ENCODE results near the gene CLEC16A. TPM values are rescaled to one million over a fixed set of nuclear protein-coding genes. Genes with fewer than 3 reads are reported as not detected.
"Not testable (repeated sequence)": the region's sequence is repeated elsewhere in the genome, so short reads cannot be mapped to it uniquely, and the experiment has no call there.

CLEC16A gene
- total RNA-seq, 1 experiment from 2014 or later: 10.8 TPM

DNA sequence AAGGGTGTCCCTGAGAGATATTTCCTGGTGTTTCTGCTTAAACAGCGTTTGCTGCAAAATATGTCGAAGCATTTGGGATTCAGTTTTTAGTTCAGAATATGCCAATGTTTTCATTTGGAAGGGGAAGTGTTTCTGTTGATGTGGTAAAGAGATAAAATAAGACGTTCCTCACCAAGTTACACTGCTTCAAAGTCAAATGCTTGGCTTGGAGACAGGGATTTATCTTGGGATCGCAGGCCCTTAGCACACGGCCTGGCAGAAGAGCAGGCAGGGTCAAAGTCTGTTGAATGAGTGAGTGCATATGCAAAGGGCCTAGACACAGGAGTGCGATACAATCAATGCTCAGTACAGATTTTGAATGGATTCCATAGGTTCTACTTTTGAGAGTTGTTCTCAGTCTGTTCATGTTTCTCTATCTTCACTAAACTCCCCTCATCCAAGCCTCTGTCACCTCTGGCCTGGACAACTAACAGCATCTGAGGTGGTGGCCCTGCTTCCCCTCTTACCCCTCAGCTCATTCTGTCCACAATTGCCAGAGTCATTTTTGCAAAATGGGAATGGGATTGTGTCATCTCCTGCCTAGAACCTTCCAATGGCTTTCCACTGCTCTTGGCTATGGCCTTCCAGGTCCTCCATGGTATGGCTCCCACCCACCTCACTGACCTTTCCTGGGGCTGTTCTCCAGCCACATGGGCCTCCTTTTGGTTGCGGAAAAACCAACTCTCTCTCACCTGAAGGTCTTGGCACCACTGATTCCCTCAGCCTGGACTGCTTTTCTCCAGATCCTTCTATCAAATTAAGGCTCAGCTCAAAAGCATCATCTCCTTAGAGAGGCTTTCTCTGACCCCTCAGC lies 5.3 kb upstream of the CLEC16A start:
- no peak for DNase-seq (ENCODE audit: extremely low read depth, low read depth)

DNA sequence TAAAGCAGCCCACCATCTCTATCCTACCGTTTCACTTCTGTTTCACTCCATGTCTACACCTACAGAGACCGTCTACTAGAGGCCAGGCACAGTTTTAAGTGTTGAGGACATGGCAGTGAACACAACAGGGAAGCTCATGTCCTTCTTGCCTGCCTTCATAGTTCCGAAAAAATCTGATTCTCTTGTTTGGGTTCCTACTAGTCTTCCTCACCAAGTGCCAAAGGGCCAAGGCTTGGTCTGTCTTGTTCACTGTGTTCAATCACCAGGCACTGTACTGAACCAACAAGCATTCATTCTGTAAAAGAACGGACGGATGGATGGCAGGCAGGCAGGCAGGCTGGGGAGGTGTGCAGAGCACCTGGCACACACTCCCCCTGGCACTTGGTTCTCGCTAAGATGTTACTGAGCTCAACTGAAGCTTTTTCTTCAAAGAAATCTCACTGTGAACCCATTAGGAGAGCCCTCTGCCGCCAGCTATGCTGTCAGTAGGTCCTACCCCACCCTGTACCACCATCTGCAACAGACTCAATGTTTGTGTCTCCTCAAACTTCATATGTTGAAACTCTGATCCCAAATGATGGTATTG lies 4.6 kb upstream of the CLEC16A start:
- no peak for DNase-seq (ENCODE audit: extremely low read depth, low read depth)

DNA sequence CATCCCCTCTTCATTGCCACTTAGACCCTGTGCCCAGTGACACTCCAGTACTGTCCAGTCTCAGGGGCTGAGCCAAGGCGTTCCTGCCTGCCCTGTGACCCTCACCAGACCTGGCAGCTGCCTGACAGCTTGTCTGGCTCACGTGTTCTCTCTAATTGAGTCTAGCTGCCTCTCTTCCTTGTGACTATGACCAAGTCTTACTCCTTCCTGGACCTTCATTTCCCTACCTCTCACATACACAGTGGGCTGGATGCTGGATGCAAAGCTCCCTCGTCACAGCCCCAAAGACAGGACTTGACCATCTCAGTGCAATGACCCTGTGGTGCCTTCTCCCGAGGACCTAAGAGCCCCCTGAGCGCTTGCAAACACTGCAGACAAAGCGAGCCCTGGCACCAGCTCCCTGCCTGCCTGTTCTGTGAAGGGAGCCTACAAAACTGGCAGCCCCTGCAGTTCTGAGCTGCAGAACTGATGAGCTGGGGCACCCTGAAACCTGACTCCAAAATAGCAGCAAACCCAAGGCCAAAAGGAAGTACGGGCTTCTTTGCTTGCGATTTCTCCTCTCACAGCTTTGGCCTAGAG lies 3.8 kb upstream of the CLEC16A start:
- DNase-seq (ENCODE audit: extremely low read depth, low read depth): no peak

DNA sequence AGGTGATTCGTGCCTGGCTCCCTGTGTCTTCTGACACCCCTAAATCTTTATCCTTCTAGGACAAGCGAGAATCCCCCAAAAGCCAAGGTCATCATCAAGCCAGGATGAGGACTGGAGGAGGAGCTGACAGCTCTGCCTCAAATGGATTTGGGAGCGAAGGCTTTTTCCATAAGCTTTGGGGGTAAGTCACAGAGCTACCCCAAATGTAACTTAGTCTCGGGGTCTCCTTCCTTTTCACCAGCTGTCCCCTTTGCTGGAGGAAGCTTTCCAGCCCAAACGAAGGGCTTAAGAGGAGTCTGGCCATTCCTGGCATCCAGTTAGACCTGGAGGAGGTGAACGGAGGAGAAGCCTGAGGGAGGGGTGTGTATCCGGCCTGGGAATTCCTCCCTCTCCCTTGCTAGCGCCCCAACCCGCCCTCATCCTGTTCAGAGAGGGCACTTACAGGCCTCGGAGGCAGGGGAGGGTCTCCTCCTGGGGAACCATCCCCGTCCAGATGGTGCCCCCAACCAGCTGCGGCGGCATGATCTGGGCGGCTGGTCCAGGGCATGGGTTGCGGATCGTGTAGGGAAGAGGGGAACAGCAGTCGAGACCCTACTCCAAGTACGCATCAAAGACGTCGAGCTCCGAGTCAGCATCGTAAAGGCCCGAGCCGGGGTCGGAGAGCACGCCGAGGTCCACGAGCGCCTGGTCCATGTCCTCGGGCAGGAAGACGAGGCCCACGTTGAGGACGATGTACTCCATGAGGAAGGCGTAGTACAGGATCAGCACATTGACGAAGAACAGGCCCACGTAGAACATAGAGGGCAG lies 3.0 kb upstream of the CLEC16A start:
- no peak for DNase-seq (ENCODE audit: extremely low read depth, low read depth)

DNA sequence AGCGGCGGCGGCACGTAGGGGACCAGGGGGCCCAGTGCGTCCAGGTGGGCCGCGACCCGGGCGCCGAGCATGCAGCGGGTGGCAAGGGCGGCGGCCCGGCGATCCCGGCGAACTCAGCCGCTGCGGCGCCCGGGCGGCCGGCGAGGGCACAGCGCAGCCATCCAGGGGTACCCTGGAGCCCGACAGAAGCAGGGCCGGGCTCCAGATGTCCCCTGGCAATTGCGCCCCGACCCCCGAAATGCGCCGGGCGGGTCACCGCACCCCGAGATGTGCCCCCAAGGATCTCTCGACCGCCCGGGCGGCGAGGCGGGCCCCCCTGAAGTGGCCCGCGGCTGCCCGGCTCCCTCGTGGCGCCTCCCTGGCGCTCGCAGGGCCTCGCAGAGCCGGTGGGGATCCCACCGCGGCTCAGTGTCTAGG lies 2.4 kb upstream of the CLEC16A start:
- DNase-seq (ENCODE audit: extremely low read depth, low read depth): not testable (repeated sequence)

DNA sequence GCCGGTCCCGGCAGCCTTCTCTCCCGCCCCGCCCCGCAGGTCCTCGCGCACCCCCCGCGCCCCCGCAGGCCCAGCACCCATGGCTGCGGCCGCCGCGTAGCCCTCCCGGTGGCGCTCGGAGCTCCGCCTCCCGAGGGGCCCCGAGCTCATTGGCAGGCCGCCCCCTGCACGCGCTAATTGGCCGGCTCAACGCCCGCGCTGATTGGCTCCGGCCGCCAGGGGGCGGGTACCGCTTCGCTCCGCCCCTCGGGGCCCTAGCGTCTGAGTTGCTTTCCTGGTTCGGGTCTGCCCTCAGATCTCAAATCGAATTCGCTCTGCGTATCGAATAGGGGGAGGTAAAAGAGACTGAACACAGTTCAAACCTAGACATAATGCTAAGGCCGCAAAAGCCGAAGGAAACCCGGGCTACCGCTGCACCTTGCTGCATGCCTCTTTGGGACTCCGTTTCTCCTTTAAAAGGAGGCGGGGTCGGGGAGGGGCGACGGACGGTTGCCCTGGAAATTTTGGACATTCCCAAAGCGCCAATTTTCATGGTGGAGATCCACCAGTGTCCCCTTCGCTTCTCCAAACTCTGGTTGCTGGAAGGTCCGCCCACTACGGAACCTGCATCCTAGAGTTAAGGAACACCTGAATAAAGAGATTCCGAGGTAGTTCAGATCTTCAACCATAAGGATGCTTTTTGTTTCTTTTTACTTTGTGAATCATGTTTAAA lies 1.9 kb upstream of the CLEC16A start, which contains the start of gene DEXI:
TSS of gene DEXI (minus strand) at position 117 of the 712 bp plus-strand sequence. CDS start 463 bp downstream, outside the sequence.
- DNase-seq (ENCODE audit: extremely low read depth, low read depth): peak; percentile 90

DNA sequence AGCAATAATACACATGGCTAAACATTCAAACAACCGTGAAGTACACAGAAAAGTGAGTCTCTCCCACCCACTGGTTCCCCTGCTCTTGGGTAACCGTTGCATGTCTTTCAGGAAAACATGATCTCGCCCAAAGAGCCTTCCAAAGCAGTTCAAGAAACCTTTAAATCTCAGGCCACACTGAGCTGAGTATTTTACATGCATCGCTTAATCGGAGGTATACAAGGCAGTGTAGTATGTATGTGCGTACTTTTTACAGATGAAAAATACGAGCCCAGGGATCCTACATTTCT lies 1.4 kb upstream of the CLEC16A start:
- no peak for DNase-seq (ENCODE audit: extremely low read depth, low read depth)

DNA sequence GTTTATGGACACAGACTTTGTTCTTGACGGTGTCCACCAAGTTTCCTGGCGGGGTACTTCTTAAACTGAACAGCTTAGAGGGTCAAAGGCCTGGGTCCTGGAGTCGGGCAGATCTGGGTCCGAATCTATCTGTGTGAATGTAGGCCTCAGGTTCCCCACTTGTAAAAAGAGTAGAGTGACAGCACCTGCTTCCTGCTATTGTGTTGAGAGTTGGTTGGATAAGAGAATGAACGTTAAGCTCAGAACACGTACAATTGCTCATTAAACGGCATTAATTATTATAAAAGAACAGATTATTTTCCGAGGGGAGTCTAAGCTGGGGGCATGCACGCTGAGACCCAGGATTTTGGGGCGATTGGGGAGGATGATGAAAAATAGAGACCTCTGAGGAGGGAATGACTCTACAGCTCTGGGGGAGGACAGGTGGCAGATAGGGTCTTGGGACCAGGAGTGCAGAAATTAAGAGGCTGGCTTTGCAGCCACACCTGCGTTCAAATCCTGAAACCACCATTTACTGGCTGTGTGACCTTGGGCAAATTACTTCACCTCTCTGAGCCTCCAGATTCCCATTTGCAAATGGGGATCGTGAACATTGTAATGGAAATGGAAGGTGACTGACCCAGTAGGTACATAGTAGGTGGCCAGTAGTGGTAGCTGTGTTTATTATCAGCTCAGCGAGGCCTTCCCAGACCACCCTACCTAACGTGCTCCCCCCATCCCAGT lies 862 bp downstream of the CLEC16A start:
- no peak for DNase-seq (ENCODE audit: extremely low read depth, low read depth)

DNA sequence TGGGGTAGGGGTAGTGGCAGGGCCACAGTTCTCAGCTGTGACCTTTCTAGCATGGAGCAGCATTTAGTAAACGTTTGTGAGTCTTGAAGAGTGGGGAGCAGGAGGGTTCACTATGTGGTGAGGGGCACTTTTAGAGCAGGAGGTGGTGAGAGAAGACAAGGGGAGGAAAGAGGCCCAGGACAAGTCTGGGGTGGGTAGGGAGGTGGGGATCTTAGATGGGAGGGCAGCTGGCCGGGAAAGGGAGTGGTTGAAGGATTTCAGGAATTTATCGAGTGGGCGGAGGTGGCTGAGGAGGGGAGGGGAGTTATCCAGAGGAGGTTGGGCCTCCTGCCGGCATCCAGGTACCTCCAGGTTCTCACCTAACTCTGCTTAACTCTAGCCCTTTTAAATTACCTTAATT lies 1.9 kb downstream of the CLEC16A start:
- no peak for DNase-seq (ENCODE audit: extremely low read depth, low read depth)

DNA sequence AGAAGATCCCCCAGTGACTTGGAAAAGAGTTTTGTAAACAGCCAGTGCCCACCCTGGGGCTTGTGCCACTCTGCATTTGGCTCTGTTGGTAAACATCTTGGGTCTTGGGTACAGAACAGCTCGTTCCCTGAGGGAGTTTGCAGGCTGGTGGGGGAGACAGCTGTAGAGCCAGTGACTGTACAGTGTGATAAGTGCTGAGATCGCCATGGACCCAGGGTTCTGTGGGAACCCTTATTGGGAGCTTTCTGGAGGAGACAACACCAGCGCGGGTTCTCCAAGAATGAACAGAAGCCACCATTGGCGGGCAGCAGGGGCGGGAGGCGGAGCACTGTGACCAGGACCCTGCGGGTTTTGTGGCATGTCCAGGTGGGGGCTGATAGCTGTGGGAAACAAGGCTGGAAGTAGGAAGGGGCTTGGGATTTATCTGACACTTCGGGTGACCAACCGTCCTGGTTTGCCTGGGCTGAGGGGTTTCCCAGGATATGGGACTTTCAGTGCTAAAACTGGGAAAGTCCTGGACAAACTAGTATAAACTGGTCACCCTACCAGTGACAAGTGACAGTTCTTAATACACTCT lies 2.9 kb downstream of the CLEC16A start:
- no peak for DNase-seq (ENCODE audit: extremely low read depth, low read depth)

DNA sequence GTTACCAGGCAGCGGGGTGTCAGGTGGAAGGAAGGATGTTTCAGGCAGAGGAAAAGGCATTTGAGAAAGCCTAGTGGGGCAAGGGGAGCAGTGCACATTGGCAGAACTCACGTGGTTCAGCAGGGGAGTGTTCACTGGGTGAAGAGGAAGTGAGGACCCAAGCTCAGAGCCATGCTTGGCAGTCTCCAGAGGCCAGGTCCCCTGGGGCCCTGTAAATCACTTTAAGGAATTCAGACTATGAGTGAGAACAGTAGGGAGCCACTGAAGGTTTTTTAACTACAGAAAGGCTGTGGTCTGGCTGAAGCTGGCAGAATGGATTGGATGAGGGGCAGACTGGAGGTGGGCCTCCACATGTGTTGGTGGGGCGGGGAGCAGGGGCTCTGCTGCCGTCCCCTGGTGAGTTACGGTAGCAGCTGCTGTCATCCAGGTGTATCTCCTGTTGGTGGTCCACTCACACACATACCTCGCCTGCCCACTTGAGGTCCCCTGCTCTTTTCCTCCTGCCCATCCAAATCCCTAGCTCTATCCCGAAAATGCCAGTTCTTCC lies 5.1 kb downstream of the CLEC16A start:
- no peak for DNase-seq (ENCODE audit: extremely low read depth, low read depth)

DNA sequence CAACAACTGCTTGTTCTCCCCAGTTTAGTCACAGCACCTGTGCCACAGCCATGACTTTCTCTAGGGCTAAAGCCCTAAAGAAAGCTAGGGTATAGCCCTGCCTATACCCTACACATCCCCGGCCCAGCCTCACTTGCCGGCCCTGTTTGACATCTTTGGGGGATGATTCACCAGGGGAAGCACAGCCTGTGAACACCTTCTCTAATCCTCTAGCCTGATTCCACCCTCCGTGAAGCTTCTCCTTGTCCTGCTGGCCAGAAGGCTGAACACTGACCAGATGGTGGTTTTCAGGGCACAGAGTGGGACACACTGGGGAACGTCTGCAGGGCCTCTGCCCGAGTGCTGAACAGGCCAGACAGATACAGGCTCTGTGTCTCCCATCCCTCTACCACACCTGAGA lies 6.0 kb downstream of the CLEC16A start:
- DNase-seq (ENCODE audit: extremely low read depth, low read depth): no peak

DNA sequence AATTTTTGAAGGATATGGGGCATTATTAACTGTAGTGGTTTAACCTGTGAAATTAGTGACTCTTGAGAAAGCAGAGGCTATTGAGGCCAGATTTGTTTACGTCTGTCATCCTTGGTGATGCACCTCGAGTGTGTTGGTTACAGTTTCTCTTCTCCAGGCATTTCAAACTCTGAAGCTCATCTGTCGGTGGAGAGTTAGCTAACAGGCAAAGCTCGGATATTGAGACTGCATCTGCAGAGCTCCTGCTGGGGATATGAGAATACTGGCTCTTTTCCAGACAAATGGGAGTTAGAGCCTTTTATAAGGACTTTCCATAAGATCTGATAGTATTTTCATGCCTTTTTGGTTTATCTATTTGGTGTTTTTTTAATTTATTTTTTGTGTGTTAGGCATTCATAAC lies 6.7 kb downstream of the CLEC16A start:
- DNase-seq (ENCODE audit: extremely low read depth, low read depth): no peak

DNA sequence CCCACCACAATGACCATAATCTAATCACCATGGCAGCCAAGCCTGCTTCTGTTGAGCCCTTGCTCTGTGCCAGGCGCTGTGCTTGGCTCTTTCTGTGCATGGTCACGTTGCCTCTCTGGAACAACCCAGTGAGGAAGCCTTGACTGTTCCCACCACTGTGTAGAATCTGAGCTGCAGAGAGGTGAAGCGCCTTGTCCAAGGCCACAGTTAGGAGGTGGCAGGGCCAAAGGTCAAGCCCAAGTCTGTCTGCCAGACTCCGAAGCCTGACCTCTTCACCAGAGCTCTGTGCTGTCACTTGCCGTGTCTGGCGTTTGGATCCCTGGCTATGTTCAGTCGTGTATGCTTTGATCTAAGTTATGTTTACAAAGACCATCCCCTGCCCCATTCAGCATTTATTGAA lies 10.5 kb downstream of the CLEC16A start:
- DNase-seq (ENCODE audit: extremely low read depth, low read depth): no peak

DNA sequence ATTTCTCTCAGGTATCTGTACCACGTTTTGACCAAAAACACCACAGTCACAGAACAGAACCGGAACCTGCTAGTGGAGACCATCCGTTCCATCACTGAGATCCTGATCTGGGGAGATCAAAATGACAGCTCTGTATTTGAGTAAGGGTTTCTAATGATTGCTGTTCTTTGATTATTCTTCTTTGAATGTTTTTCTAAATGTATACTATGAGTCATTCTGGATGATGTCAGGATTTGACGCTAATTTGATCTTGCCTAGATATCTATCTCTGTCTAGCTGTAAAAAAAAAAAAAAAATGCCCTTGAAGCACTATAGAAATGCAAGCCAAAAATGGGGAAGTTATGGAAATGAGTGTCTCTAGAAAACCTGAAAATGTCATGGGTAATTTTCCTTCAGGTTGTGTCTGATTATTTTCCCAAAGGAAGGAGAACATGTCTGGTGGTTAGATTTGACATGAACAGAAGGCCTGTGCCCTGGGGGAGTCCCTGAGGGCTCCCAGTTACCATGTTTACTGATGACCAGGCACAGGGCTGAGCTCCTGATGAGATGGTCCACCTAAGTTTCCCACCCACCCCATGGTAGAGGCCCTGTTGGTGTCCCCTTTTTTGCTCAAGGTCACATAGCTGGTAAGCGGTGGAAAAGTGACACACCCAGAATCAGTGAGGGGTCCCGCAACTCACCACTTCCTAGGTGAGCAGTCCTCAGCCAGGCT lies 13.6 kb downstream of the CLEC16A start:
- no peak for DNase-seq (ENCODE audit: extremely low read depth, low read depth)

DNA sequence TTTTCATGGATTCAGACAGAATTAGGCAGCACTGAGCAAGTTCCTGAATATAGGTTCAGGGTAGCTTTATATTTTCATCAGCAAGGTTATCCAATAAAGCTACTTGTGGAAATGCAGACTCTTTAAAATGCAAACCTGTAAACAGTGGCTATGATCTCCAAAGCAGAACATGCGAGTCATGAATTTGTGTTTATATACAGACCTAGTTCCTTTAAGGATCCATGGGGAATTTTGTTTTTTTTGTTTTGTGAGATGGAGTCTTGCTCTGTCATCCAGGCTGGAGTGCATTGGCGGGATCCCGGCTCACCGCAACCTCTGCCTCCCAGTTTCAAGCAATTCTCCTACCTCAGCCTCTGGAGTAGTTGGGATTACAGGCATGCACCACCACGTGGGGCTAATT lies 14.8 kb downstream of the CLEC16A start:
- DNase-seq (ENCODE audit: extremely low read depth, low read depth): no peak

DNA sequence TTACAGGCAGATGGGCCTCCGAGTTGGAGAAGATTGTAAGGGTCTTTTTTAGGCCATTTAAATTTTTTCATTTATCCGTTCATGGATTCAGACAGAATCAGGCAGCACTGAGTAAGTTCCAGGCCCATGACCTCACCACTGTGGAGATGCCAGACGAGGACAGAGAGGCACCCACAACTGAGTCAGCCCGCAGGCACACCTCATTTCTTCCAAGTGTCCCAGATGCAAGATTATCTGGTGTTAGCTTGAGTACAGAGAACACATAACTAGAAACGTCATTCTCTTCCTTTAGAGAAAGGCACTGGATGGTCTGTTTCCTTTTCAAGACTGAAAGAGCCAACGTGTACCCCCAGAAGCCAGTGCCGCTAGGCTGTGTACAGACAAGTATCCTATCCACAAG lies 16.9 kb downstream of the CLEC16A start:
- no peak for DNase-seq (ENCODE audit: extremely low read depth, low read depth)

DNA sequence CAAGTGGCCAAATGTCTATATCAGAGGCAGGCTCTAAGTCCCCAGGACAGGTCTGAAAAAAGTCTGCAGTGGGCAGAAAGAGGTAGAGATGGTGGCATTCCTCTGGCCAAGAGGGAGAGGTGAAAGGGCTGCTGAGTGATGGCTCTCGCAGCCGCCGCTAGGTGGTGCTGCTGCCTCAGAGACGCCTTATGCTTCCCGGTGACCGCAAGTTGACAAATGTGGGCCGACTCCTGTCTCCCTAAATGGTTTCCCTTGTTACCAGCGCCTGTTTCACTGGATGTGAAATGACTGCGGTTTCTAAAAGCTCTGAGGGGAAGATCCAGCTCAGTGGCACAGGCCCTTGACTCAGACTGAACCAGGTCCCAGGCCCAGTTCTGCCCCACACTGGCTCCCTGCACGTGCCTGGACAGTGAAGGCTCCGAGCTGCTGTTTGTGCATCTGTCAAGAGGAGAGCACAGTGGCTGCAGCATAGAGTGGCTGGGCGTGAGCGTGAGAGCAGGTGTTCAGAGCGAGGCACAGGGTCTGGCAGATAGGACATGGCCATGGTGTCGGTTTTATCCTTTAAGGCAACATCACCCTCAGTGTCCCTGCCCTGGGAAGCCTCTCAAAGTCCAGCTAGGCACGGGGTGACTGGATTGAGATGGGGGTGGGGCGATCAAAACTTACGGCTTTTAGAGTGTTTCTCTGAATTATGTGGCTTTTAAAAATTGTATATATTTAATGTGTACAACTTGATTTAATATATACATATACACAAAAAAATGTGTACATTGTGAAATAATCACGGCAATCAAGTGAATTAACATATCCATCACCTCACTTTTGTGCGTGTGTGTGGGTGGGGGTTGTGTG lies 19.9 kb downstream of the CLEC16A start:
- peak; percentile 72 for DNase-seq (ENCODE audit: extremely low read depth, low read depth)

All from NCI-H460 (cell line).